Peyer's patch (tissue), 4 donors: Measurements from ENCODE around the gene LRRK1.

Experiments used
- POLR2A ChIP-seq, 2 donors: fragments of 450-650 bp; IDR thresholded peaks; one replicate each; pipeline ENCODE4 v1.5.1; 2017; ENCODE audit warnings: antibody characterized with exemption in 2 of 2, mild to moderate bottlenecking in 2 of 2, moderate library complexity in 2 of 2
- TF ChIP-seq, protein P1 (sequence below), 6 experiments: fragments of 450-650 bp in 4 of 6; fragments of 200-600 bp in 2 of 6; sonication (generic) in 1 of 6; IDR thresholded peaks; one replicate each; pipeline ENCODE4 v1.5.1; 2017 to 2019; ENCODE audit warnings: antibody characterized with exemption in 6 of 6, mild to moderate bottlenecking in 3 of 6, moderate library complexity in 1 of 6

- TF ChIP-seq, protein P1, sequence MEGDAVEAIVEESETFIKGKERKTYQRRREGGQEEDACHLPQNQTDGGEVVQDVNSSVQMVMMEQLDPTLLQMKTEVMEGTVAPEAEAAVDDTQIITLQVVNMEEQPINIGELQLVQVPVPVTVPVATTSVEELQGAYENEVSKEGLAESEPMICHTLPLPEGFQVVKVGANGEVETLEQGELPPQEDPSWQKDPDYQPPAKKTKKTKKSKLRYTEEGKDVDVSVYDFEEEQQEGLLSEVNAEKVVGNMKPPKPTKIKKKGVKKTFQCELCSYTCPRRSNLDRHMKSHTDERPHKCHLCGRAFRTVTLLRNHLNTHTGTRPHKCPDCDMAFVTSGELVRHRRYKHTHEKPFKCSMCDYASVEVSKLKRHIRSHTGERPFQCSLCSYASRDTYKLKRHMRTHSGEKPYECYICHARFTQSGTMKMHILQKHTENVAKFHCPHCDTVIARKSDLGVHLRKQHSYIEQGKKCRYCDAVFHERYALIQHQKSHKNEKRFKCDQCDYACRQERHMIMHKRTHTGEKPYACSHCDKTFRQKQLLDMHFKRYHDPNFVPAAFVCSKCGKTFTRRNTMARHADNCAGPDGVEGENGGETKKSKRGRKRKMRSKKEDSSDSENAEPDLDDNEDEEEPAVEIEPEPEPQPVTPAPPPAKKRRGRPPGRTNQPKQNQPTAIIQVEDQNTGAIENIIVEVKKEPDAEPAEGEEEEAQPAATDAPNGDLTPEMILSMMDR (IDR thresholded peaks at IDR 0.05): no peak
- TF ChIP-seq POLR2A (IDR thresholded peaks at IDR 0.05): no peak
Measured at GRCh38 chr15:101024706-101025500, 105.7 kb downstream of the LRRK1 start.
